K562 (cell line): ENCODE measurements around the gene SLC39A7. TPM values are rescaled to one million over a fixed set of nuclear protein-coding genes. Genes with fewer than 3 reads are reported as not detected.

Experiments
- ATAC-seq: fragments of 200-7000 bp; cut with Tn5 transposase; 3 replicates; pipeline ENCODE4 v1.9.1; 2020; ENCODE audit warnings: moderate library complexity
- BruUV-seq: library from RNA; stranded (reverse); fragments of 400-500 nt; replicated peaks from 2 replicates; lab custom pipeline; 2021; lab: Mats Ljungman, UMichigan
- CTCF ChIA-PET: fragments of 300-600 bp; formaldehyde crosslinking; extraction: SDS; loops from one replicate; lab custom pipeline; 2021; ENCODE audit warnings: low intra/inter-chr PET ratio; lab: Yijun Ruan, JAX
- POLR2A ChIA-PET: fragments of 300-600, 350-650 bp; sonication (Branson Sonifier 250); formaldehyde crosslinking; extraction: SDS; loops from one replicate; lab custom pipeline; 2021; ENCODE audit warnings: antibody characterized with exemption, inconsistent platforms; lab: Yijun Ruan, JAX
- DNase-seq, 4 experiments: peaks; one replicate each; pipeline versions ENCODE4 v3.0.0 to v3.0.0-alpha.2; 2011 to 2018; ENCODE audit warnings: low spot score in 3 of 4, mixed read lengths in 3 of 4; ENCODE audit errors: extremely low read depth in 1 of 4
- FAIRE-seq: peaks from 2 replicates; lab custom pipeline; 2011; peaks lifted over from hg19 to GRCh38; lab: Jason Lieb, UNC
- H2AFZ ChIP-seq: 2 replicates; pipeline ENCODE4 v1.6.0; 2011; ENCODE audit warnings: low read depth, low read length, control low read depth, inconsistent platforms
- H3K27ac ChIP-seq: fragments of 200-600 bp; 3 replicates; pipeline ENCODE4 v1.8.0; 2011; ENCODE audit warnings: low read depth, mild to moderate bottlenecking, control low read depth, inconsistent platforms, low read length, moderate library complexity, mixed read lengths; ENCODE audit errors: extremely low read depth
- H3K27me3 ChIP-seq, 2 experiments: fragments of 300-600 bp in 1 of 2; 2 replicates in 1 of 2; 3 replicates in 1 of 2; pipeline versions ENCODE4 v1.6.0 to v1.8.0; 2011; ENCODE audit warnings: inconsistent platforms in 2 of 2, low read length in 2 of 2, mild to moderate bottlenecking in 1 of 2, mixed read lengths in 1 of 2, moderate library complexity in 1 of 2; ENCODE audit not compliant: control insufficient read depth in 2 of 2, insufficient read depth in 2 of 2
- H3K36me3 ChIP-seq: fragments of 300-600 bp; 3 replicates; pipeline ENCODE4 v1.8.0; 2011; ENCODE audit warnings: mild to moderate bottlenecking, low read length, inconsistent platforms; ENCODE audit not compliant: control insufficient read depth, insufficient read depth
- H3K4me1 ChIP-seq, 2 experiments: fragments of 200-600 bp in 1 of 2; replicated peaks in 1 of 2; 2 replicates in 1 of 2; 3 replicates in 1 of 2; pipeline versions ENCODE4 v1.5.1 to v1.8.0; 2011; ENCODE audit warnings: inconsistent platforms in 2 of 2, low read length in 2 of 2, mild to moderate bottlenecking in 1 of 2, mixed read lengths in 1 of 2, moderate library complexity in 1 of 2; ENCODE audit not compliant: control insufficient read depth in 2 of 2, insufficient read depth in 2 of 2
- H3K4me2 ChIP-seq: 2 replicates; pipeline ENCODE4 v1.6.1; 2011; ENCODE audit warnings: low read length, control low read depth, inconsistent platforms, mixed read lengths; ENCODE audit not compliant: insufficient read depth
- H3K4me3 ChIP-seq: fragments of 200-600 bp; sonication (generic), shearing (Covaris generic); 2 replicates; pipeline ENCODE4 v1.5.1; 2016; ENCODE audit warnings: control low read depth, inconsistent platforms
- H3K79me2 ChIP-seq: fragments of 200-600 bp; 3 replicates; pipeline ENCODE4 v1.8.0; 2011; ENCODE audit warnings: low read length, inconsistent platforms; ENCODE audit not compliant: control insufficient read depth, insufficient read depth
- H3K9ac ChIP-seq, 2 experiments: 2 replicates each; pipeline versions ENCODE4 v1.6.0 to v1.6.1; 2011; ENCODE audit warnings: low read depth in 2 of 2, low read length in 2 of 2, control low read depth in 1 of 2, inconsistent platforms in 1 of 2, mild to moderate bottlenecking in 1 of 2, mixed read lengths in 1 of 2; ENCODE audit not compliant: insufficient read depth in 1 of 2
- H3K9me1 ChIP-seq: one replicate; pipeline ENCODE4 v1.6.0; 2011; ENCODE audit warnings: inconsistent platforms, mild to moderate bottlenecking, low read length, moderate library complexity; ENCODE audit not compliant: control insufficient read depth, insufficient read depth
- H3K9me3 ChIP-seq: replicated peaks from 2 replicates; pipeline ENCODE4 v1.5.1; 2011; ENCODE audit warnings: low read depth, low read length, inconsistent platforms; ENCODE audit not compliant: control insufficient read depth, insufficient read depth
- H4K20me1 ChIP-seq: replicated peaks from 2 replicates; pipeline ENCODE4 v1.6.1; 2011; ENCODE audit warnings: low read length, inconsistent platforms, mixed read lengths; ENCODE audit not compliant: control insufficient read depth, insufficient read depth
- BCLAF1 ChIP-seq, 2 experiments: fragments of 450-650 bp in 1 of 2; IDR thresholded peaks; 2 replicates each; pipeline ENCODE4 v1.6.1; 2011 to 2017; ENCODE audit warnings: low read depth in 2 of 2, antibody characterized with exemption in 1 of 2, borderline replicate concordance in 1 of 2, low read length in 1 of 2, mild to moderate bottlenecking in 1 of 2, mixed read lengths in 1 of 2; ENCODE audit not compliant: control insufficient read depth in 1 of 2
- ID3 ChIP-seq, 2 experiments: fragments of 250-450 bp in 1 of 2; fragments of 450-650 bp in 1 of 2; sonication (Bioruptor Pico) in 1 of 2; IDR thresholded peaks; 2 replicates each; pipeline versions ENCODE4 v1.6.1 to v1.8.0; 2016 to 2021; ENCODE audit warnings: mild to moderate bottlenecking in 2 of 2, moderate library complexity in 2 of 2, missing compliant biosample characterization in 1 of 2, missing genetic modification characterization in 1 of 2
- PRMT5 ChIP-seq: sonication (generic); formaldehyde crosslinking; IDR thresholded peaks from 2 replicates; pipeline ENCODE4 v1.5.0; 2020; ENCODE audit warnings: missing genetic modification reagents
- RBM39 ChIP-seq: fragments of 200-400 bp; formaldehyde crosslinking; optimal IDR thresholded peaks from 2 replicates; pipeline ENCODE3; 2018; ENCODE audit warnings: low read depth, low read length
- TAF1 ChIP-seq: IDR thresholded peaks from 2 replicates; pipeline ENCODE4 v1.6.1; 2011; ENCODE audit warnings: mild to moderate bottlenecking, low read length, moderate library complexity; ENCODE audit not compliant: insufficient read depth, control insufficient read depth, severe bottlenecking; ENCODE audit errors: extremely low read depth
- TRIM28 ChIP-seq: fragments of 450-650 bp; IDR thresholded peaks from 2 replicates; pipeline ENCODE4 v1.6.1; 2017
- ZNF224 ChIP-seq: sonication (generic); formaldehyde crosslinking; IDR thresholded peaks from 2 replicates; pipeline ENCODE4 v1.8.0; 2022; ENCODE audit warnings: mild to moderate bottlenecking, missing genetic modification reagents
- ZNF431 ChIP-seq: sonication (generic); formaldehyde crosslinking; IDR thresholded peaks from 2 replicates; pipeline ENCODE4 v1.8.0; 2022; ENCODE audit warnings: mild to moderate bottlenecking, missing genetic modification reagents
- ZNF699 ChIP-seq: fragments of 250-450 bp; sonication (Bioruptor Pico); IDR thresholded peaks from 2 replicates; pipeline ENCODE4 v1.8.0; 2021; ENCODE audit warnings: mild to moderate bottlenecking, moderate library complexity; ENCODE audit not compliant: insufficient replicate concordance
- WGBS: fragments of 100-300 bp; shearing (Covaris generic); methylation state at CpG from one replicate; pipeline ENCODE4 v1.1.6; 2016; ENCODE audit warnings: low coverage, mixed read lengths; ENCODE audit not compliant: insufficient coverage; ENCODE audit errors: missing lambda C conversion rate; 5-methylcytosine and 5-hydroxymethylcytosine counted together
- in situ Hi-C: fragments of 300-500 bp; cut with MboI; formaldehyde crosslinking; loops from 4 replicates; pipeline ENCODE4 v1.15.0; 2018; ENCODE audit warnings: inconsistent platforms, mixed read lengths
- intact Hi-C: fragments of 100-400 bp; cut with micrococcal nuclease; formaldehyde crosslinking; loops from 2 replicates; pipeline ENCODE4 v1.14.2; 2022
- polyA plus RNA-seq, 8 experiments: library from polyadenylated mRNA; depleted of rRNA in 4 of 8; stranded (reverse) in 5 of 8; unstranded in 3 of 8; fragments of >200 nt; fragmentation: Nextera tagmentation in 2 of 8; fragmentation: Illumina TruSeq in 1 of 8; extraction: Ambion mirVana in 2 of 8; extraction: Trizol in 1 of 8; gene quantifications; 2 replicates each; pipeline versions ENCODE4 v1.2.1 to v1.2.3, GENCODE V29; 2011 to 2014; ENCODE audit warnings: inconsistent platforms in 1 of 8, missing spikeins in 1 of 8
- total RNA-seq, 7 experiments: library from RNA; depleted of rRNA in 6 of 7; stranded (reverse); fragments of >200 nt in 6 of 7; fragmentation: Illumina TruSeq in 2 of 7; extraction: Trizol in 2 of 7; gene quantifications; 2 replicates each; pipeline versions ENCODE4 v1.2.1 to v1.2.3, GENCODE V29; 2011 to 2021; ENCODE audit warnings: low replicate concordance in 1 of 7

SLC39A7 gene
- total and polyA plus RNA-seq, 9 of the 15 experiments (the other 6 are each of a cell fraction or from before 2014, with no cell fraction given), result 21.7 to 169 (median 121) TPM

GRCh38 chr6:33163540-33163939 is 37.1 kb upstream of the SLC39A7 start:
- no peak for ATAC-seq
- BruUV-seq, result no TSS peak
- TF ChIP-seq ZNF224 (CRISPR knock-in tag) (no peak), ZNF431 (no peak), PRMT5 (CRISPR knock-in tag) (0 out of 2 replicates have a peak, but pooled peaks have one; percentile 49), ZNF699 (no peak)

GRCh38 chr6:33164176-33164575 is 36.5 kb upstream of the SLC39A7 start:
- ChIA-PET CTCF (no interaction called here), POLR2A (interaction anchor here (0.6 to 3.0 kb wide), 7 partner anchors 10 to 192 kb away, joined by 3 to 11 read pairs (median 4); no protein-coding TSS in a partner anchor)
- Histone ChIP-seq H3K9me3 (no peaks in the 10 kb centered on the region), H3K79me2 (no peaks in the 10 kb centered on the region), H3K4me1 (peaks cover 7 to 30% of the 10 kb centered on the region in 2 experiments; a peak in 3 of 5 replicates), H3K4me2 (no peak overlapping the region), H3K4me3 (no peak overlapping the region), H4K20me1 (peaks cover 4% of the 10 kb centered on the region; the same call in 1 of the 2 replicates), H3K36me3 (no peaks in the 10 kb centered on the region), H3K9ac (peak overlapping the region in 1 of 2 experiments; percentile 54; a peak in 1 of 4 replicates), H2AFZ (no peak overlapping the region), H3K9me1 (no peaks in the 10 kb centered on the region), H3K27ac (no peak overlapping the region), H3K27me3 (peaks cover 5 to 43% of the 10 kb centered on the region in 2 experiments; a peak in 3 of 5 replicates)
- in situ Hi-C loops, result loop anchor here (5.0 kb wide), 1 partner anchor 1027 kb away; no protein-coding TSS in a partner anchor
- DNase-seq (peak in 2 of 4 experiments; percentile 19 to 24), ATAC-seq (no peak), FAIRE-seq (no peak)
- intact Hi-C loops, result no loop called here
- WGBS, result under 1% methylated on average over 9 of the region's 10 CpGs
- no TSS peak for BruUV-seq
- TF ChIP-seq RBM39, result no peak
- no peak for TF ChIP-seq BCLAF1 (IDR thresholded peaks at IDR 0.05; ENCODE audit: borderline replicate concordance in 1 of 2, control insufficient read depth in 1 of 2, low read depth in 2 of 2, low read length in 1 of 2)
- TF ChIP-seq ID3 (CRISPR knock-in tag; IDR thresholded peaks at IDR 0.05), result no peak
- TF ChIP-seq ID3 (tag; IDR thresholded peaks at IDR 0.05), result no peak
- TF ChIP-seq TRIM28, result no peak
- TF ChIP-seq TAF1, result no peak

More at GRCh38 chr6:33163540-33163939, 37.1 kb upstream of the SLC39A7 start:
- no peak overlapping the region for H2AFZ ChIP-seq
- no peak overlapping the region for H3K4me2 ChIP-seq
- H4K20me1 ChIP-seq, result peaks cover 4% of the 10 kb centered on the region; the same call in 1 of the 2 replicates
- peaks cover 5 to 43% of the 10 kb centered on the region in 2 experiments; a peak in 3 of 5 replicates for H3K27me3 ChIP-seq
- no peak overlapping the region for H3K4me3 ChIP-seq
- ChIA-PET CTCF (no interaction called here), POLR2A (interaction anchor here (0.6 to 3.0 kb wide), 6 partner anchors 11 to 191 kb away, joined by 3 to 11 read pairs (median 5); partner anchors contain the start of gene ZBTB22)
- no peaks in the 10 kb centered on the region for H3K79me2 ChIP-seq
- H3K4me1 ChIP-seq, result peaks cover 7 to 30% of the 10 kb centered on the region in 2 experiments; a peak in 3 of 5 replicates
- no peaks in the 10 kb centered on the region for H3K9me1 ChIP-seq
- no peaks in the 10 kb centered on the region for H3K36me3 ChIP-seq
- H3K9me3 ChIP-seq, result no peaks in the 10 kb centered on the region
- in situ Hi-C loops, result loop anchor here (5.0 kb wide), 1 partner anchor 1026 kb away; no protein-coding TSS in a partner anchor
- intact Hi-C loops, result no loop called here
- whole genome bisulfite sequencing, result 8% methylated on average over 10 of the region's 10 CpGs
- peak overlapping the region in 1 of 2 experiments; percentile 54; a peak in 2 of 4 replicates for H3K9ac ChIP-seq
- no peak overlapping the region for H3K27ac ChIP-seq
- FAIRE-seq, result no peak
- DNase-seq, result no peak
